SK-N-MC (cell line): ENCODE data around the gene ANKFY1.
A peak's percentile ranks its signal among the peaks of the same experiment; 100 is the strongest.

ENCODE experiments used
- DNase-seq: peaks from one replicate; pipeline ENCODE4 v3.0.0-alpha.2; 2011; ENCODE audit warnings: low read depth, low spot score
- H3K27ac ChIP-seq: fragments of 200-600 bp; sonication (generic); 2 replicates; pipeline ENCODE4 v1.5.1; 2016; ENCODE audit warnings: mixed run types
- H3K36me3 ChIP-seq: fragments of 200-600 bp; sonication (generic); 2 replicates; pipeline ENCODE4 v1.6.1; 2017; ENCODE audit warnings: antibody characterized with exemption, low read length, mixed read lengths; ENCODE audit not compliant: insufficient read depth
- H3K4me3 ChIP-seq: fragments of 200-600 bp; sonication (generic); 2 replicates; pipeline ENCODE4 v1.5.1; 2016
- H3K9ac ChIP-seq: fragments of 200-600 bp; sonication (generic); 2 replicates; pipeline ENCODE4 v1.8.0; 2017; ENCODE audit warnings: mixed run types, mixed read lengths; ENCODE audit not compliant: insufficient read length
- H3K9me3 ChIP-seq: fragments of 200-600 bp; sonication (generic); 2 replicates; pipeline ENCODE4 v1.6.1; 2017; ENCODE audit warnings: low read depth, mild to moderate bottlenecking, antibody characterized with exemption, low read length, moderate library complexity, mixed read lengths
- EZH2 ChIP-seq: fragments of 200-600 bp; sonication (generic); IDR thresholded peaks from one replicate; pipeline ENCODE4 v1.6.1; 2017; ENCODE audit warnings: antibody characterized with exemption
- FOXP2 ChIP-seq: optimal IDR thresholded peaks from 2 replicates; pipeline ENCODE3; 2011; ENCODE audit warnings: mild to moderate bottlenecking, moderate library complexity; ENCODE audit not compliant: insufficient read depth; ENCODE audit errors: extremely low read length, control extremely low read depth
- POLR2AphosphoS5 ChIP-seq: IDR thresholded peaks from 2 replicates; pipeline ENCODE4 v1.6.1; 2012; ENCODE audit warnings: mild to moderate bottlenecking, low read depth, low read length, borderline replicate concordance

Gene ANKFY1

DNA sequence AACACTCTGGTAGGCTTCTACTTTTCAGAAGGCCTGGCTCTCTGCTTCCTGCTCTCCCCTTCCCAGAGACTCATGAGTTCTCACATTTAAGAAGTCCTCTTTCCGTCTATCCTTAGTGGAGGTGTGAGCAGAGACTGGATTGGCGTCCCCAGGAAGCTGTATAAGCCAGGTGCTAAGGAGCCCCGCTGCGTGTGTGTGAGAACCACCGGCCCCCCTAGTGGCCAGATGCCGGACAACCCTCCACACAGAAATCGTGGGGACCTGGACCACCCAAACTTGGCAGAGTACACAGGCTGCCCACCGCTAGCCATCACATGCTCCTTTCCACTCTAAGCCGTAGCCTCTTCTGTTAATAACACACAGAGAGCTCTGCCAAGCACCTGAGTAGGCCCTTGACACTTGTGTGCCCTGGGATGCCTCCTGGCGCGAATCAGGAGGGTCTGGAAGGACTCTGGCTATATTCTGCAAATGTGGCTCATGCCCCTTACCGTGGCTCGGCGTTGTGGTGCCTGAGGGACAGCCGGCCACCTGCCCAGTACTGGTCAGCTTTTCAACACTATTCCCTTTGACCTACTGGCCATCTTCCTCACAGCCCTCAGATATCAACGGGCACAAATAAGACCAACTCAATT is 106.9 kb downstream of the ANKFY1 start:
- Histone ChIP-seq H3K9me3 (no peaks in the 10 kb centered on the region), H3K9ac (no peak overlapping the region), H3K4me3 (no peak overlapping the region), H3K36me3 (no peaks in the 10 kb centered on the region), H3K27ac (no peak overlapping the region)
- no peak for TF ChIP-seq POLR2AphosphoS5
- no peak for TF ChIP-seq FOXP2
- no peak for TF ChIP-seq EZH2
- DNase-seq: no peak

DNA sequence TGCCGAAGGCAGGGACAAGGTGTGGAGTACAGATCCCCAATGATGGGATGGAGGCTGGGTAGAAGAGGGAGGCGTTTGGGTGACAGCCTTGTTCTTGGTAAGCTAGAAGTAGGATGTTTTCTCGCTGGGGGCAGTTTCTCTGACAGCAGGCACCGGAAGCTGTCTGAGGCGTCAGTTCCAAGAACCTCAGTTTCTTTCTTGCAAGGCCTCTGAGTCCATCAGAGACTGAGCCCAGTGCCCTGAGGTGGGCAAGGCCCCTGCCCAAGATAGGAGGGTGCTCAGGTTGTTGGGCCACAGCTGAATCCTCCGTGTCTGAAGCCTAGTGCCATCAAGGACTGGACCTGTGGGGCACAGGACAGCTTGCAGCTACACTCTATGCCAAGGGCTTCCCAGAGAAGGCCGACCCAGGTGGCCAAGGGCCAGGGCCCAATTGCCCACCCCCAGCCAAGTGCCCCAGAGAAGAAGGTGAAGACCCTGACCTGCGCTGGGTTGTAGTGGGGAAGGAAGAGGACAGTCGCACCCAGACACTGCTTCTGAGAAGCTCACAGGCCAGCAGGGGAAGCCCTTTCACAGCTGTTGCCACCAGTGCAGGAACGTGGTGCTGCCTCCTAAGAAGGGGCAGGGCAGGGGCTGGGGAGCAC is 107.7 kb downstream of the ANKFY1 start:
- no peak overlapping the region for H3K9ac ChIP-seq
- no peaks in the 10 kb centered on the region for H3K36me3 ChIP-seq
- no peak for DNase-seq
- TF ChIP-seq EZH2 (no peak), POLR2AphosphoS5 (no peak), FOXP2 (no peak)
- H3K27ac ChIP-seq: no peak overlapping the region
- H3K9me3 ChIP-seq: no peaks in the 10 kb centered on the region
- no peak overlapping the region for H3K4me3 ChIP-seq

DNA sequence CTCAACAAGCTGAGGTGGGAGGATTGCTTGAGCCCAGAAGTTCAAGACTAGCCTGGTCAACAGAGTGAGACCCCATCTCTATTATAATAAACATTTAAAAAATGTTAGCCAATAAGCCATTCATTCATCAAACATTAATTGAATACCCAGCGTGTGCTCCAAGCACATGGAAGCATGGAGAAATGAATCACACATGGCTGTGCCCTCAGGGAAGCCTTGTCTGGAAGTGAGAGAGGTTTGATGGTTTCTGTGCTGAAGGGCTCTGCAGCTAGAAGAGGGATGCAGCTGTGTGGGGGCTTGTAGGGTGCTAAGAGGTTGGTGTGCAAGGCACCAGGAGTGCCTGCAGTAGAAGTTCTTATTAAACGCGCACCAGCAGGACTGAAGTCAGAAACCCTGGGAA is 109.6 kb downstream of the ANKFY1 start:
- Histone ChIP-seq H3K27ac (no peak overlapping the region), H3K36me3 (no peaks in the 10 kb centered on the region), H3K4me3 (no peak overlapping the region), H3K9ac (no peak overlapping the region), H3K9me3 (no peaks in the 10 kb centered on the region)
- TF ChIP-seq POLR2AphosphoS5 (no peak), FOXP2 (no peak), EZH2 (no peak)
- no peak for DNase-seq

DNA sequence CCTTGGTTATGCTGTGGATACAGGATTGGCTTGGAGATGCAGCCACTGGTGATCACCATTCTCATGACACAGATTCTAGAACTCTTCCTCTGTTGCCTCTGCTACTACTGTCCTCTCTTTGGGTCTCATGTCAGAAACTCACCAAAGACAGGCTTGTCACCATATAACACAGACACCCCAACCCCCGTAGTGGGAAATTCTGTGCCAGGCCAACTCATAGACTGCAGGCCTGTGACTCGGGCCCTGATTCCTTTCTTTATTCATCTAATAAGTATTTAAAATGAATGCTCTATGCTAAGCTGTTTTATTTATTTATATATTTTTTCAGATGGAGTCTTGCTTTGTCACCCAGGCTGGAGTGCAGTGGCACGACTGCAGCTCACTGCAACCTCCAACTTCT is 111.3 kb downstream of the ANKFY1 start:
- Histone ChIP-seq H3K36me3 (no peaks in the 10 kb centered on the region), H3K9me3 (no peaks in the 10 kb centered on the region), H3K4me3 (no peak overlapping the region), H3K9ac (no peak overlapping the region), H3K27ac (no peak overlapping the region)
- DNase-seq: no peak
- TF ChIP-seq EZH2 (no peak), POLR2AphosphoS5 (no peak), FOXP2 (no peak)

DNA sequence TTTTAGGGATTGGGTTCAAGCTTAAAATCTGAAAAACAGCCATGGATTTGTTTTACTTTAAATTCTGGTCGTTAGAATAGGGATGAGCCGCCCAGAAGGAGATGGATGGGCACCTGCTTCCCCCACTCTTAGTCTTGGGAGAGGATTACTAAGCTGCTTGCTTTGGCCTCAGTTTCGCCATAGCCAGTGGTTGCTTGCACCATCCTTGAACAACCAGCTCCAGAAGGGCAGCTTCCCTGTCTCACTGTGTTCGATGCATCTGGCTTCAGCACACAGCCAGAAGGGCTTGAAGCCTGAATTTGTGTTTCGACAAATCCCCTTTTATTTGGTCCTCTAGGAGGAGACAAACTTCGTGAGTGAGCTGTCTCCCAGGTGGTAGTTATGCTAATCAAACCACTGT is 113.7 kb downstream of the ANKFY1 start:
- DNase-seq: no peak
- no peaks in the 10 kb centered on the region for H3K36me3 ChIP-seq
- H3K9me3 ChIP-seq: no peaks in the 10 kb centered on the region
- H3K9ac ChIP-seq: no peak overlapping the region
- H3K27ac ChIP-seq: no peak overlapping the region
- H3K4me3 ChIP-seq: no peak overlapping the region
- TF ChIP-seq EZH2: no peak
- TF ChIP-seq POLR2AphosphoS5: no peak
- TF ChIP-seq FOXP2: no peak

DNA sequence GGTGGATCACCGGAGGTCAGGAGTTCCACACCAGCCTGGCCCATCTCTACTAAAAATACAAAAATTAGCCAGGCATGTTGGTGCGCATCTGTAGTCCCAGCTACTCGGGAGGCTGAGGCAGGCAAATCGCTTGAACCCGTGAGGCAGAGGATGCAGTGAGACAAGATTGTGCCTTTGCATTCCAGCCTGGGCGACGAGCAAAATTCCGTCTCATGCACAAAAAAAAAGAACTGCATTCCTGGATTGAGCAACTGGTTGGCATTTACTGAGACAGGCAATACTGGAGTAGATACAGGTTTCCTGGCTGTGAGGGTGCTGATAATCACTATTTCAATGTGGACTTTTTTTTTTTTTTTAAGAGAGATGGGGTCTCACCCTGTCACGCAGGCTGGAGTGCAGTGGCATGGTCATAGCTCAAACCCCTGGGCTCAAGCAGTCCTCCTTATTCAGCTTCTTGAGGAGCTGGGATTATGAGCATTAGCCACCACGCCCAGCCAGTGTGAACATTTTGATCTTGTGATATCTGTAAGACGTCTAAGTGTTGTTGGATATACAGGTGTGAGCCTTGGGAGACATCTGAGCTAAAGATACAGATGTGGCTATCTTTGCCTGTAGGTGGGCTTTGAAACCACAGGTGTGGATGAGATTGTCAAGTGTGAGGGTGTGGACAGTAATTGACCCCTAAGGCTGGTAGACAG is 115.0 kb downstream of the ANKFY1 start:
- Histone ChIP-seq H3K36me3 (no peaks in the 10 kb centered on the region), H3K4me3 (no peak overlapping the region), H3K9ac (no peak overlapping the region), H3K27ac (no peak overlapping the region), H3K9me3 (no peaks in the 10 kb centered on the region)
- TF ChIP-seq POLR2AphosphoS5 (no peak), FOXP2 (no peak), EZH2 (no peak)
- DNase-seq: no peak

DNA sequence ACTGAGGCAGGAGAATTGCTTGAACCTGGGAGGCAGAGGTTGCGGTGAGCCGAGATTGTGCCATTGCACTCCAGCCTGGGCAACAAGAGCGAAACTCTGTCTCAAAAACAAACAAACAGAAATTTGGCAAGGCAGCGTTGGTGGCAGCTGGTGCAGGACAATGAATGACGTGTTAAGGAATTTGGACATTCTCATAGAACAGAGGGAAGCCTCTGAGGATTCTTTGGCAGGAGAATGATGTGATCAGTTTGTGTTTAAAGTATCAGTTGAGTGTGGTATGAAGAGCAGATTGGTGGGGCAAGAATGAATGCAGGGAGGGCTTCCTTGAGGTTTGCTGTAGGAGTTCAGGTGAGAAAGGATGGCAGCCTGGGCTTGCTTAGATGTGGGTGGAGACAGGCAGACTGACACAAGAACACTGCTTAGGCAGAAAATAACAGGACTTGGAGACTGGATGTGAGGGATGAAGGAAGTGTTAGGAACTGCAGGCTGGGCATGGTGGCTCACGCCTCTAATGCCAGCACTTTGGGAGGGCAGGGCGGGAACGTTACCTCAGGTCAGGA is 115.9 kb downstream of the ANKFY1 start:
- H3K4me3 ChIP-seq: no peak overlapping the region
- H3K9ac ChIP-seq: no peak overlapping the region
- H3K36me3 ChIP-seq: no peaks in the 10 kb centered on the region
- TF ChIP-seq FOXP2 (no peak), EZH2 (no peak), POLR2AphosphoS5 (no peak)
- DNase-seq: no peak
- H3K27ac ChIP-seq: no peak overlapping the region
- H3K9me3 ChIP-seq: no peaks in the 10 kb centered on the region

DNA sequence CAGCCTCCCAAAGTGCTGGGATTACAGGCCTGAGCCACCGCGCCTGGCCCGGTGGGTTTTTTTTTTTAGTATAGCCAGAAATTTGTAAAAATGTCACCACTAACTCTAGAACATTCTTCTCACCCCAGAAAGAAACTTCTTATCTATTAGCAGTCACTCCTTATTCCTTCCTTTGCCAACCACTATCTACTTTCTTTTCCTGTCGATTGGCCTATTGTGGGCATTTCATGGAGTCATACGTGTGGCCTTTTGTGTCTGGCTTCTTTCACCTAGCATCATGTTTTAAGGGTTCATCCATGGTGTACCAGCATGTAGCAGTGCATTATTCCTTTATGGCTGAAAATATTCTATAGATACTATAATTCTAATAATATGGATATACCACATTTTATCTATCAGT is 117.1 kb downstream of the ANKFY1 start:
- no peak overlapping the region for H3K9ac ChIP-seq
- no peak overlapping the region for H3K27ac ChIP-seq
- no peaks in the 10 kb centered on the region for H3K9me3 ChIP-seq
- no peak for DNase-seq
- no peak overlapping the region for H3K4me3 ChIP-seq
- no peaks in the 10 kb centered on the region for H3K36me3 ChIP-seq
- TF ChIP-seq FOXP2 (no peak), POLR2AphosphoS5 (no peak), EZH2 (no peak)

DNA sequence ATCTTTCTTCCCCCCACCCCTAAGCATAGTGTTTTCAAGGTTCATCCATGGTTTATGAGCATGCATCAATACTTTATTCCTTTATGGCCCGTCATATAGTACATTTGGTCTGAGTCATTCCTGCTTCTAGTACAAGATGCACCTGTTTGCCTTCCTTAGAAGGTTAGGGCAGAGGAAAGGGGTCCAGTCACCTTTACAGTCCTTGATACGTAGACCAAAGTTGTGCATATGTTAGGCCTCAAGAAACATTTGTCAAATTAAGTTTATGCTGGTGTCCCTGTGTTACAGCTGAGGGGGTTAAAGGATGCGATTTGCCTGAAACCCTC is 119.4 kb downstream of the ANKFY1 start:
- Histone ChIP-seq H3K4me3 (peak overlapping the region; percentile 91), H3K27ac (peak overlapping the region; percentile 99; the same call in 1 of the 2 replicates), H3K36me3 (no peaks in the 10 kb centered on the region), H3K9me3 (no peaks in the 10 kb centered on the region), H3K9ac (peak overlapping the region; percentile 92)
- DNase-seq: no peak
- no peak for TF ChIP-seq FOXP2
